ENCODE results near the gene PTPRN2. TPM values are rescaled to one million over a fixed set of nuclear protein-coding genes. Genes with fewer than 3 reads are reported as not detected.

Gene PTPRN2
- total RNA-seq, 1 experiment from 2014 or later: 0.11 TPM

DNA sequence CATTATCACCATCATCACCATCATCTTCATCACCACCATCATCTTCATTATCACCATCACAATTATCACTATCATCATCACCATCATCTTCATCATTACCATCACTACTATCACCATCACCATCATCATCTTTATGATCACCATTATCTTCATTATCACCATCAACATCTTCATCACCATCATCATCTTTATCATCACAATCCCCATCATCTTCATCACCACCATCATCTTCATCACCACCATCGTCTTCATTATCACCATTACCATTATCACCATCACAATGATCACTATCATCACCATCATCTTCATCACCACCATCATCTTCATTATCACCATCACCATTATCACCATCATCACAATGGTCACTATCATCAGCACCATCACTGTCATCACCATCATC, 621.1 kb downstream of the PTPRN2 start:
- H3K36me3 ChIP-seq (ENCODE audit: insufficient read depth, low read length, poor library complexity, severe bottlenecking): no peaks in the 10 kb centered on the region
- CTCF ChIA-PET: no interaction called here
- no peaks in the 10 kb centered on the region for H3K9me3 ChIP-seq (ENCODE audit: low read depth, low read length, poor library complexity, severe bottlenecking)
- intact Hi-C loops (cut with micrococcal nuclease; ENCODE audit: unreplicated experiment): no loop called here
- H3K4me1 ChIP-seq (ENCODE audit: insufficient read depth, low read length, poor library complexity, severe bottlenecking): no peaks in the 10 kb centered on the region
- TF ChIP-seq, protein P1, sequence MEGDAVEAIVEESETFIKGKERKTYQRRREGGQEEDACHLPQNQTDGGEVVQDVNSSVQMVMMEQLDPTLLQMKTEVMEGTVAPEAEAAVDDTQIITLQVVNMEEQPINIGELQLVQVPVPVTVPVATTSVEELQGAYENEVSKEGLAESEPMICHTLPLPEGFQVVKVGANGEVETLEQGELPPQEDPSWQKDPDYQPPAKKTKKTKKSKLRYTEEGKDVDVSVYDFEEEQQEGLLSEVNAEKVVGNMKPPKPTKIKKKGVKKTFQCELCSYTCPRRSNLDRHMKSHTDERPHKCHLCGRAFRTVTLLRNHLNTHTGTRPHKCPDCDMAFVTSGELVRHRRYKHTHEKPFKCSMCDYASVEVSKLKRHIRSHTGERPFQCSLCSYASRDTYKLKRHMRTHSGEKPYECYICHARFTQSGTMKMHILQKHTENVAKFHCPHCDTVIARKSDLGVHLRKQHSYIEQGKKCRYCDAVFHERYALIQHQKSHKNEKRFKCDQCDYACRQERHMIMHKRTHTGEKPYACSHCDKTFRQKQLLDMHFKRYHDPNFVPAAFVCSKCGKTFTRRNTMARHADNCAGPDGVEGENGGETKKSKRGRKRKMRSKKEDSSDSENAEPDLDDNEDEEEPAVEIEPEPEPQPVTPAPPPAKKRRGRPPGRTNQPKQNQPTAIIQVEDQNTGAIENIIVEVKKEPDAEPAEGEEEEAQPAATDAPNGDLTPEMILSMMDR (conservative IDR thresholded peaks at IDR 0.05; ENCODE audit: low read depth, low read length): no peak
- TF ChIP-seq EZH2 (IDR thresholded peaks at IDR 0.05; ENCODE audit: borderline replicate concordance, low read depth, low read length, poor library complexity, severe bottlenecking): no peak
- H3K4me3 ChIP-seq (ENCODE audit: low read depth, low read length, poor library complexity, severe bottlenecking): no peak overlapping the region
- no TSS peak for BruUV-seq (replicated peaks)
- DNase-seq (ENCODE audit: low spot score): no peak
- POLR2A ChIA-PET (ENCODE audit: low non-redundant PET): no interaction called here
- peaks cover 13% of the 10 kb centered on the region for H3K27me3 ChIP-seq (replicated peaks; ENCODE audit: insufficient read depth, low read depth, low read length, poor library complexity)
- H3K27ac ChIP-seq (ENCODE audit: low read depth, low read length, poor library complexity, severe bottlenecking): no peak overlapping the region

DNA sequence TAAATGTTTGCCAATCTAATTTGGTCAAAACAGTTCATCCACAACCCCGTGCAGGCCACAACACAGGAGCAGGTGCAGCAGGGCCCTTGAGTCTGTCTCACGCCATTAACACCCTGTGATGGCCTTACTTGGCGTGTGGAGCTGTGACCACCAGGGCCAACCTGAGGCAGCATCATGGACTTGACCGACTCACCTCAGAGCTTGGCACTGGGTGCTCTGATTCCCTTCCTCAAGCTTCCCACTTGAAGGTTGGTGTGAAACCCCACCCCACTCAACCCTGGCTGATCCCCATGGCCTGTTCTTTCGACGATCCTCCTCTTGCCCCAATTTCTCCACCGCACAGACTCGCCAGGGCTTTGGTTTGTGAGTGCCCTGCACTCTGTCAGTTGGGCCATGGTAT, 623.1 kb downstream of the PTPRN2 start:
- POLR2A ChIA-PET (ENCODE audit: low non-redundant PET): no interaction called here
- intact Hi-C loops (cut with micrococcal nuclease; ENCODE audit: unreplicated experiment): no loop called here
- Histone ChIP-seq H3K27ac (ENCODE audit: low read depth, low read length, poor library complexity, severe bottlenecking) (no peak overlapping the region), H3K27me3 (replicated peaks; ENCODE audit: insufficient read depth, low read depth, low read length, poor library complexity) (peaks cover 22% of the 10 kb centered on the region), H3K36me3 (ENCODE audit: insufficient read depth, low read length, poor library complexity, severe bottlenecking) (no peaks in the 10 kb centered on the region), H3K4me3 (ENCODE audit: low read depth, low read length, poor library complexity, severe bottlenecking) (no peak overlapping the region), H3K9me3 (ENCODE audit: low read depth, low read length, poor library complexity, severe bottlenecking) (no peaks in the 10 kb centered on the region), H3K4me1 (ENCODE audit: insufficient read depth, low read length, poor library complexity, severe bottlenecking) (no peaks in the 10 kb centered on the region)
- CTCF ChIA-PET: no interaction called here
- no peak for TF ChIP-seq EZH2 (IDR thresholded peaks at IDR 0.05; ENCODE audit: borderline replicate concordance, low read depth, low read length, poor library complexity, severe bottlenecking)
- TF ChIP-seq, protein P1 (conservative IDR thresholded peaks at IDR 0.05; ENCODE audit: low read depth, low read length): no peak
- DNase-seq (ENCODE audit: low spot score): no peak
- no TSS peak for BruUV-seq (replicated peaks)

DNA sequence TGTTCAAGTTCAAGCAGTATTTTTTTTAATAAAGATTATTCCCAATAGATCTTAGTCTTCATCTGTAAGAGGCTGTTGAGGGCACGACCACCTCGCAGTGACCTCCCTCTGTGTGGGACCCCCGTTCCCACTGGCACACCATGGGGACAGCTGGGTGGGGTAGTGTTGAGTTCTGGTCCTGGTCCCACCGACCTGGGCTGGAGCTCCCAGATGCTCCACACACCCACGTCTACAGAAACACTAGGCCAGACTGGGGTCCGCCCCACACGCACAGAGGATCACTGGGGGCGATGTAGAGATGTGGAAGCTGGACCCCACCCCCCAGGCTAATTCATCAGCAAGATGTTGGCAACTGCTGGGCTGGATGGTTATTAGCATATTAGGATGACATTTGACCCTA, 623.6 kb downstream of the PTPRN2 start:
- TF ChIP-seq, protein P1 (conservative IDR thresholded peaks at IDR 0.05; ENCODE audit: low read depth, low read length): no peak
- no peak for TF ChIP-seq EZH2 (IDR thresholded peaks at IDR 0.05; ENCODE audit: borderline replicate concordance, low read depth, low read length, poor library complexity, severe bottlenecking)
- intact Hi-C loops (cut with micrococcal nuclease; ENCODE audit: unreplicated experiment): no loop called here
- Histone ChIP-seq H3K4me3 (ENCODE audit: low read depth, low read length, poor library complexity, severe bottlenecking) (no peak overlapping the region), H3K9me3 (ENCODE audit: low read depth, low read length, poor library complexity, severe bottlenecking) (peaks cover 2% of the 10 kb centered on the region), H3K27me3 (replicated peaks; ENCODE audit: insufficient read depth, low read depth, low read length, poor library complexity) (peaks cover 22% of the 10 kb centered on the region), H3K4me1 (ENCODE audit: insufficient read depth, low read length, poor library complexity, severe bottlenecking) (no peaks in the 10 kb centered on the region), H3K27ac (ENCODE audit: low read depth, low read length, poor library complexity, severe bottlenecking) (no peak overlapping the region), H3K36me3 (ENCODE audit: insufficient read depth, low read length, poor library complexity, severe bottlenecking) (no peaks in the 10 kb centered on the region)
- no peak for DNase-seq (ENCODE audit: low spot score)
- ChIA-PET POLR2A (ENCODE audit: low non-redundant PET) (no interaction called here), CTCF (no interaction called here)
- BruUV-seq (replicated peaks): no TSS peak

Data from A673 (cell line).